Panc1 (cell line): ENCODE measurements around the gene ZSCAN12.
"Not testable (repeated sequence)": the region's sequence is repeated elsewhere in the genome, so short reads cannot be mapped to it uniquely, and the experiment has no call there.

ENCODE experiments used
- CTCF ChIP-seq: fragments of 450-650 bp; IDR thresholded peaks from 2 replicates; pipeline ENCODE4 v1.5.1; 2017; ENCODE audit warnings: mild to moderate bottlenecking
- POLR2AphosphoS5 ChIP-seq: IDR thresholded peaks from 2 replicates; pipeline ENCODE4 v1.6.1; 2012; ENCODE audit warnings: mild to moderate bottlenecking, low read depth, low read length, moderate library complexity
- REST ChIP-seq, 2 experiments: IDR thresholded peaks; 2 replicates each; pipeline ENCODE4 v1.6.1; 2011 to 2012; ENCODE audit warnings: low read depth in 2 of 2, control low read depth in 1 of 2, low read length in 1 of 2, mild to moderate bottlenecking in 1 of 2, moderate library complexity in 1 of 2; ENCODE audit not compliant: insufficient read depth in 1 of 2
- SIN3A ChIP-seq: IDR thresholded peaks from 2 replicates; pipeline ENCODE4 v1.6.1; 2012; ENCODE audit warnings: low read depth, mild to moderate bottlenecking, low read length, moderate library complexity, borderline replicate concordance; ENCODE audit not compliant: insufficient read depth

GRCh38 chr6:28359562-28359961 lies 40.0 kb downstream of the ZSCAN12 start:
- TF ChIP-seq SIN3A; CTCF; POLR2AphosphoS5; REST (IDR thresholded peaks at IDR 0.05; ENCODE audit: insufficient read depth in 1 of 2, low read depth in 2 of 2, low read length in 1 of 2): not testable (repeated sequence)
